B cell (primary cell): ENCODE data around the gene GLCCI1. TPM values are rescaled to one million over a fixed set of nuclear protein-coding genes. Genes with fewer than 3 reads are reported as not detected.

Experiments used
- ATAC-seq: fragments of 200-7000 bp; cut with Tn5 transposase; one replicate; pipeline ENCODE4 v1.10.0; 2021; ENCODE audit warnings: low read depth, mild to moderate bottlenecking, moderate number of reproducible peaks, moderate library complexity
- CTCF ChIA-PET: fragments of 350-600 bp; sonication (Branson Sonifier 250); formaldehyde crosslinking; loops from one replicate; lab custom pipeline; 2021; ENCODE audit warnings: antibody characterized with exemption, inconsistent platforms; lab: Charles Lee
- POLR2A ChIA-PET: fragments of 350-600 bp; sonication (Branson Sonifier 250); formaldehyde crosslinking; loops from one replicate; lab custom pipeline; 2021; ENCODE audit warnings: antibody characterized with exemption; lab: Charles Lee
- DNase-seq: peaks from one replicate; pipeline ENCODE4 v3.0.0; 2013
- H2AFZ ChIP-seq: 2 replicates; pipeline ENCODE4 v1.6.1; 2012; ENCODE audit warnings: mild to moderate bottlenecking, low read depth, low read length; ENCODE audit not compliant: insufficient read depth, poor library complexity, severe bottlenecking
- H3K27ac ChIP-seq, 2 donors: 1 replicate in 1 of 2; 2 replicates in 1 of 2; pipeline ENCODE4 v1.5.1; 2012 to 2013; ENCODE audit warnings: low read length in 2 of 2, mild to moderate bottlenecking in 2 of 2, moderate library complexity in 1 of 2
- H3K27me3 ChIP-seq, 4 experiments: fragments of 200-600 bp in 1 of 4; sonication (generic) in 1 of 4; replicated peaks in 1 of 4; 1 replicate in 2 of 4; 2 replicates in 2 of 4; pipeline versions ENCODE4 v1.6.1 to v1.7.0; 2013 to 2016; ENCODE audit warnings: low read length in 3 of 4, mild to moderate bottlenecking in 2 of 4, mixed read lengths in 1 of 4, moderate library complexity in 1 of 4; ENCODE audit not compliant: insufficient read depth in 4 of 4, control insufficient read depth in 3 of 4; ENCODE audit errors: control extremely low read depth in 1 of 4
- H3K36me3 ChIP-seq, 2 experiments: replicated peaks in 1 of 2; 1 replicate in 1 of 2; 2 replicates in 1 of 2; pipeline versions ENCODE4 v1.6.1 to v1.7.1; 2013; ENCODE audit warnings: low read length in 1 of 2; ENCODE audit not compliant: insufficient read depth in 2 of 2, control insufficient read depth in 1 of 2; ENCODE audit errors: control extremely low read depth in 1 of 2, extremely low read depth in 1 of 2
- H3K4me1 ChIP-seq, 2 donors: fragments of 200-600 bp in 1 of 2; sonication (generic) in 1 of 2; 1 replicate in 1 of 2; 2 replicates in 1 of 2; pipeline versions ENCODE4 v1.5.1 to v1.6.1; 2013 to 2017; ENCODE audit warnings: low read length in 2 of 2; ENCODE audit not compliant: control insufficient read depth in 2 of 2, insufficient read depth in 2 of 2
- H3K4me2 ChIP-seq: replicated peaks from 2 replicates; pipeline ENCODE3; 2012; ENCODE audit warnings: mild to moderate bottlenecking, low read depth, low read length; ENCODE audit not compliant: poor library complexity, severe bottlenecking
- H3K4me3 ChIP-seq, 5 experiments: fragments of 200-600 bp in 1 of 5; sonication (generic) in 1 of 5; 1 replicate in 3 of 5; 2 replicates in 2 of 5; pipeline versions ENCODE4 v1.5.1 to v1.7.0; 2011 to 2016; ENCODE audit warnings: low read length in 4 of 5, mild to moderate bottlenecking in 4 of 5, low read depth in 2 of 5, control low read depth in 1 of 5, moderate library complexity in 1 of 5; ENCODE audit not compliant: insufficient read depth in 1 of 5; ENCODE audit errors: control extremely low read depth in 1 of 5, extremely low read depth in 1 of 5
- H3K79me2 ChIP-seq: fragments of 200-600 bp; sonication (generic); one replicate; pipeline ENCODE4 v1.6.0; 2016; ENCODE audit warnings: low read length; ENCODE audit not compliant: control insufficient read depth, insufficient read depth
- H3K9ac ChIP-seq: fragments of 200-600 bp; sonication (generic); 2 replicates; pipeline ENCODE4 v1.6.1; 2017; ENCODE audit warnings: mild to moderate bottlenecking, low read length, moderate library complexity
- H3K9me3 ChIP-seq, 3 donors: one replicate each; pipeline versions ENCODE4 v1.6.1 to v1.7.1; 2013; ENCODE audit warnings: low read length in 2 of 3; ENCODE audit not compliant: control insufficient read depth in 2 of 3, insufficient read depth in 1 of 3; ENCODE audit errors: control extremely low read depth in 1 of 3
- H4K20me1 ChIP-seq: 2 replicates; pipeline ENCODE4 v1.6.0; 2012; ENCODE audit warnings: mild to moderate bottlenecking, low read length; ENCODE audit not compliant: insufficient read depth, control insufficient read depth, poor library complexity, severe bottlenecking
- H3K27ac Mint-ChIP-seq: one replicate; pipeline ENCODE4 v1.8.0; 2021; ENCODE audit warnings: mixed read lengths
- H3K27me3 Mint-ChIP-seq: one replicate; pipeline ENCODE4 v1.8.0; 2021; ENCODE audit warnings: mixed read lengths
- H3K4me1 Mint-ChIP-seq: one replicate; pipeline ENCODE4 v1.8.0; 2021; ENCODE audit warnings: mixed read lengths
- H3K4me3 Mint-ChIP-seq: one replicate; pipeline ENCODE4 v1.8.0; 2021; ENCODE audit warnings: mixed read lengths
- H3K9me3 Mint-ChIP-seq: one replicate; pipeline ENCODE4 v1.8.0; 2022; ENCODE audit warnings: mixed read lengths; ENCODE audit not compliant: insufficient read depth
- EZH2 ChIP-seq: IDR thresholded peaks from 2 replicates; pipeline ENCODE4 v1.6.1; 2012; ENCODE audit warnings: borderline replicate concordance, low read depth, mild to moderate bottlenecking, moderate library complexity, low read length; ENCODE audit not compliant: insufficient read depth, poor library complexity, severe bottlenecking
- WGBS: methylation state at CpG from one replicate; pipeline ENCODE4 v1.1.5; 2013; ENCODE audit warnings: missing lambda C conversion rate; ENCODE audit not compliant: insufficient coverage; 5-methylcytosine and 5-hydroxymethylcytosine counted together
- intact Hi-C: fragments of 100-400 bp; cut with micrococcal nuclease; formaldehyde crosslinking; loops from one replicate; pipeline ENCODE4 v1.10.0; 2022
- polyA plus RNA-seq: library from polyadenylated mRNA; depleted of rRNA; stranded (reverse); fragments of >200 nt; gene quantifications from 2 replicates; pipeline ENCODE4 v1.2.3, GENCODE V29; 2012
- total RNA-seq, 2 donors: library from RNA; stranded (reverse); fragments of 120-200 nt in 1 of 2; gene quantifications; 1 replicate in 1 of 2; 2 replicates in 1 of 2; pipeline versions ENCODE4 v1.2.3 to v1.2.4, GENCODE V29; 2013 to 2022
- TF ChIP-seq, protein P1 (sequence below): fragments of 200-600 bp; IDR thresholded peaks from one replicate; pipeline ENCODE4 v1.8.0; 2022; ENCODE audit warnings: antibody characterized with exemption, mild to moderate bottlenecking

GLCCI1 gene
- total and polyA plus RNA-seq, 2 donors (not counting 1 experiment from before 2014, with no cell fraction given), result 17.7 to 50.3 TPM

DNA sequence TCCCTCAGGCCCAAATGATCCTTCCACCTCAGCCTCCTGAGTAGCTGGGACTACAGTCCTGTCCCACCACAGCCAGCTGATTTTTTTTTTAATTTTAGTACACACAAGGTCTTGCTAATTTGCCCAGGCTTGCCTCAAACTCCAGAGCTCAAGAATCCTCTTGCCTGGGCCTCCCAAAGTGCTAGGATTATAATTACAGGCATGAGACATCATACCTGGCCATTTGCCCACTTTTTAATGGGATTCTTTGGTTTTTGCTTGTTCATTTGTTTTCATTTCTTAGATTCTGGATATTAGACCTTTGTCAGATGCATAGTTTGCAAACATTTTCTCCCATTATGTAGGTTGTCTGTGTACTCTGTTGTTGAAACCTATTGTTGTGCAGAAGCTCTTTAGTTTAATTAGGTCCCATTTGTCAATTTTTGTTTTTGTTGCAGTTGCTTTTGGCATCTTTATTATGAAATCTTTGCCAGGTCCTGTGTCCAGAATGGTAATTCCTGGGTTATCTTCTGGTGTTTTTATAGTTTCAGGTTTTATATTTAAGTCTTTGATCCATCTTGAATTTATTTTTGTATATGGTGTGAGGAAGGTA, 95.2 kb downstream of the GLCCI1 start:
- no peak overlapping the region for H3K27ac Mint-ChIP-seq
- TF ChIP-seq, protein P1, sequence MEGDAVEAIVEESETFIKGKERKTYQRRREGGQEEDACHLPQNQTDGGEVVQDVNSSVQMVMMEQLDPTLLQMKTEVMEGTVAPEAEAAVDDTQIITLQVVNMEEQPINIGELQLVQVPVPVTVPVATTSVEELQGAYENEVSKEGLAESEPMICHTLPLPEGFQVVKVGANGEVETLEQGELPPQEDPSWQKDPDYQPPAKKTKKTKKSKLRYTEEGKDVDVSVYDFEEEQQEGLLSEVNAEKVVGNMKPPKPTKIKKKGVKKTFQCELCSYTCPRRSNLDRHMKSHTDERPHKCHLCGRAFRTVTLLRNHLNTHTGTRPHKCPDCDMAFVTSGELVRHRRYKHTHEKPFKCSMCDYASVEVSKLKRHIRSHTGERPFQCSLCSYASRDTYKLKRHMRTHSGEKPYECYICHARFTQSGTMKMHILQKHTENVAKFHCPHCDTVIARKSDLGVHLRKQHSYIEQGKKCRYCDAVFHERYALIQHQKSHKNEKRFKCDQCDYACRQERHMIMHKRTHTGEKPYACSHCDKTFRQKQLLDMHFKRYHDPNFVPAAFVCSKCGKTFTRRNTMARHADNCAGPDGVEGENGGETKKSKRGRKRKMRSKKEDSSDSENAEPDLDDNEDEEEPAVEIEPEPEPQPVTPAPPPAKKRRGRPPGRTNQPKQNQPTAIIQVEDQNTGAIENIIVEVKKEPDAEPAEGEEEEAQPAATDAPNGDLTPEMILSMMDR, result no peak
- TF ChIP-seq EZH2, result no peak
- Histone ChIP-seq H3K9me3 (peaks cover 0 to 2% (median 1%) of the 10 kb centered on the region in 3 donors), H3K4me3 (no peak overlapping the region), H2AFZ (no peak overlapping the region), H4K20me1 (no peaks in the 10 kb centered on the region), H3K4me2 (no peak overlapping the region), H3K27me3 (no peaks in the 10 kb centered on the region), H3K36me3 (peaks cover 7 to 31% of the 10 kb centered on the region in 2 experiments), H3K79me2 (peaks cover 41% of the 10 kb centered on the region), H3K4me1 (no peaks in the 10 kb centered on the region), H3K27ac (no peak overlapping the region), H3K9ac (no peak overlapping the region)
- peaks cover 7% of the 10 kb centered on the region for H3K4me1 Mint-ChIP-seq
- no peaks in the 10 kb centered on the region for H3K27me3 Mint-ChIP-seq
- no peak for DNase-seq
- CTCF ChIA-PET, result no interaction called here
- no peak for ATAC-seq
- POLR2A ChIA-PET, result interaction anchor here (1.1 kb wide), 1 partner anchor 84 kb away, joined by 5 read pairs; no protein-coding TSS in a partner anchor
- intact Hi-C loops, result no loop called here
- H3K9me3 Mint-ChIP-seq, result no peaks in the 10 kb centered on the region
- no peak overlapping the region for H3K4me3 Mint-ChIP-seq

DNA sequence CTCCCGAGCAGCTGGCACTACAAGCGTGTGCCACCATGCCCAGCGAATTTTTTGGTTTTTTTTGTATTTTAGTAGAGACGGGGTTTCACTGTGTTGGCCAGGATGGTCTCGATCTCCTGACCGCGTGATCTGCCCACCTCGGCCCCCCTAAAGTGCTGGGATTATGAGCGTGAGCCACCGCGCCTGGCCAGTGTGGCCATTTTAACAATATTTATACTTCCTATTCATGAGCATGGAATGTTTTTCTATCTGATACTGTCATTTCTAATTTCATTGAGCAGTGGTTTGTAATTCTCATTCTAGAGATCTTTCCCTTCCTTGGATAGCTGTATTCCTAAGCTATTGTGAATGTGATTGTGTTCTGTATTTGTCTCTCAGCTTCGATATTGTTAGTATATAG, 96.2 kb downstream of the GLCCI1 start:
- Histone ChIP-seq H2AFZ (no peak overlapping the region), H3K9ac (no peak overlapping the region), H3K27me3 (no peaks in the 10 kb centered on the region), H3K9me3 (peaks cover 0 to 2% (median 1%) of the 10 kb centered on the region in 3 donors), H4K20me1 (no peaks in the 10 kb centered on the region), H3K4me3 (no peak overlapping the region), H3K79me2 (peaks cover 41% of the 10 kb centered on the region), H3K4me2 (no peak overlapping the region), H3K36me3 (peaks cover 7 to 38% of the 10 kb centered on the region in 2 experiments), H3K4me1 (no peaks in the 10 kb centered on the region), H3K27ac (no peak overlapping the region)
- CTCF ChIA-PET, result no interaction called here
- no peak for ATAC-seq
- 97% methylated on average over 6 of the region's 12 CpGs for WGBS
- POLR2A ChIA-PET, result interaction anchor here (1.1 kb wide), 1 partner anchor 83 kb away, joined by 5 read pairs; no protein-coding TSS in a partner anchor
- Mint-ChIP-seq H3K9me3 (no peaks in the 10 kb centered on the region), H3K4me3 (no peak overlapping the region), H3K4me1 (peaks cover 7% of the 10 kb centered on the region), H3K27ac (no peak overlapping the region), H3K27me3 (no peaks in the 10 kb centered on the region)
- intact Hi-C loops, result no loop called here
- no peak for DNase-seq
- no peak for TF ChIP-seq EZH2
- TF ChIP-seq, protein P1, result no peak
